GM21529 (cell line): ENCODE measurements around the gene FUCA2.
"Not testable (repeated sequence)": the region's sequence is repeated elsewhere in the genome, so short reads cannot be mapped to it uniquely, and the experiment has no call there.

Experiments
- ATAC-seq: cut with Tn5 transposase; IDR thresholded peaks from one replicate; pipeline ENCODE4 v1.9.1; 2021; ENCODE audit not compliant: unreplicated experiment

Gene FUCA2

GRCh38 chr6:143536866-143537691, 25.6 kb upstream of the FUCA2 start:
- ATAC-seq = peak; percentile 66

DNA sequence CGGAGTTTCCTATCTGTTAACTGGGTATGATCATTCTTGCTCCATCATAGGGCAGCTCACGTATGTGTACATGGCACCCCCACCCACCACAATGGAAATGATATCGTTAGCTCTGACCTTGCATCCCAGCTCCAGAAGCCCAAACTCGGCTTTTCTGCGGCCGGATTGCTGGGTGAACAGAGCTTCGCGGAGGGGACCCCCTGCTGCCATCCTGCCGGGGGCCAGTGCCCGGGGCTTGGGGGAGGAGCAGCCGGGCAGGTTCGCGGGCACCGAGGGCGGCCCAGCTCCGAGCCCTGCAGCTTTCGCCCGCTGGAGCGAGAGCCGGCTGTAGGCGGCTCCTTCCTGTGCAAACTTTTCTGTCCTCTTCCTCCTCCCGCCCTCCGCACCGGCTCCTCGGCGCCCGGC, 24.9 kb upstream of the FUCA2 start:
- peak; percentile 75 for ATAC-seq

GRCh38 chr6:143535189-143535614, 23.7 kb upstream of the FUCA2 start:
- no peak for ATAC-seq

GRCh38 chr6:143531720-143532499, 20.4 kb upstream of the FUCA2 start:
- ATAC-seq = no peak

DNA sequence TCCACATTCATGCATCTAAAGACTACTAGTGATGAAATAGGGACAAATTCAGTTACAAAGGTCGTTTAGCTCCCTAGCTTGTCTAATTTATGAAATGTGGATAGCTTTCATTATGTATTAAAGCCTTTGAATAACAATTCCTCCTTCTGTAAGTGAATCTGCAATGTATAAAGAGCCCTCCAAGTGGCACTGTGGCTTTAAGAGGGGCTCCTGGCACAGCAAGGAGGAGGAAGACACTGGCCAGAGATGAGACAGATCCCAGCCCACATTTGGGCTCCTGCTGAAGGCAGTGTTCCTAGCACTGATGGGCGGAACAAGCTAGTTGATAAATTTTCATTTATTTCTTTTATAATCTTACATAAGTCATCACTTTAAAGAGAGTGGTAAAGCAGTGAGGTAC, 17.6 kb upstream of the FUCA2 start:
- ATAC-seq = no peak

DNA sequence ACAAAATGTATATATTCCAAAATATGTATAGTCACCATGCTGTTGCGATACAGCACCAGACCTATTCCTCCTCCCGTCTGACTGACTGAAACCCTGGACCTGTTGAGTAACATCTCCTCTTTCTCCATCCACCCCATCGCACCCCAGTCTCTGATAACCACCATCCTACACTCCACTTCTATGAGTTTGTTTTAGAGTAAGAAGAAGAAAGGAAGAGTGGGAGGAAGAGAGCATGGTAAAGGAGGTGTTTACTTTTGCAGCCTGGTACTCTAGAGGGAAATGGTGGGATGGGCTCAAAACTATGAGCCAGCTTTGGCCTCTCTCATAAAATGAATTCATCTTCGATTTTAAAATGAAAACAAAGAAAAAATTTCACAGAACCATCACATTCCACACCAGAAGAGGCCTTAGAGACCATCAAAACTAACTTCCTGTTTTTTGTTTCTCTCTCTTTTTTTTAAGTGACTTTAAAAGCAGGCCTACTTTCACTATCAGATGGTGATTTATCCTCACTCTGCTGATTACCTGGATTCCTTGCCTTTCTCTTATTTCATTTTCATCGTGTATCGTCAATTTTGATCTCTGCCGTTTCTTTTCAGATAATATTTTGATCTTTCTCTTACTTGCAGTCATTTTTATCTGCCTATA, 16.8 kb upstream of the FUCA2 start:
- ATAC-seq = peak; percentile 74

- ATAC-seq = no peak
Measured at GRCh38 chr6:143527677-143528076, 16.2 kb upstream of the FUCA2 start.

DNA sequence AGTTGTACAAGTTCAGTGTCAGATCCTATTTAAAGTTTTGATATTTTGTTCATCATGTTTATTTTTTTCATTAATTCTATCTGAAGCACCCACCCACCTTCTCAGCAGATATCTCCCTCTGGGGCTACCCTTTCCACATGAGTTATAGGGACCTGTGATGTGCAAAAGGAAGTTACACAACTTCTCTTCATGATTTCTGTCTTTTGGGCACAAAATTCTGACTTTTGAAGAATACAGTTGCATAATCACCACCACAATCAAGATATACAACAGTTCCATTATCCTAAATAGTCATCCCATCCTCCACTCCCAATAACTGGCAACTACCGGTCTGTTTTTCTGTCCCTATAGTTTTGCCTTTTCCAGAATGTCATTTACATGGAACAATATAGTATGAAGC, 13.8 kb upstream of the FUCA2 start:
- no peak for ATAC-seq

GRCh38 chr6:143522039-143522600, 10.6 kb upstream of the FUCA2 start:
- no peak for ATAC-seq

DNA sequence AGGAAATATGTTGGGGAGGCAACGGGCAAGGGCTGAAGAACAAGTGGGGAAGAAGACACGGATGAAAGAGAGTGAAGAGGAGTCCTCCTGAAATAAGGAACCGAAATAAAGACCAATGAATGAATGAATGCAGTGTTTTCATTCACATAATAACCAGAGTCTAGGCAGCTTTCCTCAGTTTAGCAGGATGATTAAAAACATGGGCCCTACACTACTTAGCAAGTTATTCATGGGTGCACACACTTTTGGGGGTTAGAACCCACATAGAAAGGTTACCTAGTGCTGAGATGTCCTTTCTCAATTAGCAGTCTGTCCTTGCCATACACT, 5.9 kb upstream of the FUCA2 start:
- no peak for ATAC-seq

- no peak for ATAC-seq
Measured at GRCh38 chr6:143516690-143517446, 5.3 kb upstream of the FUCA2 start.

DNA sequence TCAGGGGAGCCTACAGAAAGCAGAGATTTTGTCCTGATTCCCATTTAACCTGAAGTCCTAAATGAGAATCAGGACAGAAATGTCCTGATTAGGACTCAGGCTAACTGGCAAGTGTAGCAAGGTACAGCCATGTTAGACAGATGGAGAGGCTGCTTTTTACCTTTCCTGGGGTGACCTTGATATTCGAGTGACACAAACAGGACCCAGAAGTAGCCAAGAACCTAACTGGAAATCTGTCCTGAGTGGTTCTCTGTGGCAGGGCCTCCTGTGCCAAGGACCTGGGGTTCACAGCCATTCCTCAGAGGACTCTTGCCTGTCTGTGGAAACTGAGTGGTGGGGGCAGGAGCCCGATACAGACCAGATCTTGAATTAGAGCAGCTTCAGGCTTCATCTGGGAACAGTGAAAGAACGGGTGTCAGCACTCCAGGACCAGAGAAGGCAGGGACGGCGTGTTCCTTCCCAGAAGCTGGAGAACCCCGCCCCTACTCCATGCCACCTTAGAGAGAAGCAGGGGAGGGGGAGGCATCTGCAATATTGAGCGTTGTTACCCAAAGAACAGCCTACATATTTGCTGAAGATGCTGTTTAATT, 4.3 kb upstream of the FUCA2 start:
- no peak for ATAC-seq

DNA sequence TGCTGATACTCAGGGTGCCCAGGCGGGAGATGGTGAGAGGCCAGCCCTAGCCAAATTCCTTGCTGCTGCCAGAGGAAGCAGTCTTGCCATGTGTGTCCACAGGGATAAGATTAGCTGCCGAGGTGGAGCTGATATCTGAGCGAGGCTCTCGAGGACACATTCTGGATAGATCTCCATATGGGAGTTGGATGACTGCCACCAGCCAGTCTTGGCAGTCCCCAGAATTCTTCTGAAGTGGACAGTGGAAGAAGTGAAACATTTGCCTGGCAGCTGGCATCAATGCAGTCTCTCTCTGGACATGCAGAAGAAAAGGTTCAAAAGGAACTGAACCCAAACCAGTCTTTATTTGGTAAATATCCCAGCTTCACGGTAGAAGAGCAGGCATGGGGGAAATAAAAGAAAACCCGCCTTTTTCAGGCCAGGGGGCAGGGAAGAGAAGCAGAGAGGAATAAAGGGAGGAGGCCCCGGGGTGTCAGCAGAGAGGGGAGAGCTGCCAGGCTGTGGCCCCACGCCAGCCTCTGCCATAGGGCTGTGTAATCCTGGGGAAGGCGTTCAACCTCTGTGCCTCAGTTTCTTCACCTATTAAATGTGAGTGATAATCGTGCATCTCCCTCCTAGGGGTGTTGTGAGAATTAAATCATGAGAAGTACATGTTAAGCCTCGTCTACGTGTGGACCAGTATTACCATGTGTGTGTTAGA, 3.7 kb upstream of the FUCA2 start:
- no peak for ATAC-seq

DNA sequence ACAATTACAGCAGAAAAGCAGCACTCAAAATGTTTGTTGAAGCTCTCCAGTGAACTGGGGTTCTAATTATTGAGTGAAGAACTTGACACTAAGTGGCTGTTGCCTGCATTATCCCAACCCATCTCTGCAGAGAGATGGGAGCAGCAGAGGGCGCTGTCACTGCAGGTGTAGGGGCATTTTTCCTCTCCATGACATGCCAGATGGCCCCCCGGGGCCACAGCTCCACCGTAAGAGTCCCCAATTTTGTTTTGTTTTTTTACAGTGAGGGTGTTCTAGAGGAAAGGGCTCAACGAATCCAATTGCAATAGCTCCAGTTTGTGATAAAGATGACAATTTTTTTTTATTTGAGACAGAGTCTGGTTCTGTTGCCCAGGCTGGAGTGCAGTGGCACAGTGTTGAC, 1.9 kb upstream of the FUCA2 start:
- ATAC-seq = peak; percentile 34

DNA sequence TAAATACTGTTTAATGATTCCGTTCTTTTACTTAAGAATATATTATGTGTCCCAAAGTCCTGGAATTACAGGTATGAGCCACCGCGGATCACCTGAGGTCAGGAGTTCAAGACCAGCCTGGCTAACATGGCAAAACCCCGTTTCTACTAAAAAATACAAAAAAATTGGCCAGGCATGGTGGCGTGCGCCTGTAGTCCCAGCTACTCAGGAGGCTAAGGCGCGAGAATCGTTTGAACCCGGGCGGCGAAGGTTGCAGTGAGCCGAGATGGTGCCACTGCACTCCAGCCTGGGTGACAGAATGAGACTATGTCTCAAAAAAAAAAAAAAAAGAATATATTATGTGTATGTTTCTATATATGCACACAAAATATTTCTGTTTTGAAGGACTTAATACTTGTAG, 1.2 kb downstream of the FUCA2 start:
- ATAC-seq = not testable (repeated sequence)

- peak; percentile 51 for ATAC-seq
Measured at GRCh38 chr6:143507358-143508145, 4.0 kb downstream of the FUCA2 start.

GRCh38 chr6:143506620-143507019, 4.9 kb downstream of the FUCA2 start:
- no peak for ATAC-seq

GRCh38 chr6:143506199-143506598, 5.3 kb downstream of the FUCA2 start:
- ATAC-seq = no peak

DNA sequence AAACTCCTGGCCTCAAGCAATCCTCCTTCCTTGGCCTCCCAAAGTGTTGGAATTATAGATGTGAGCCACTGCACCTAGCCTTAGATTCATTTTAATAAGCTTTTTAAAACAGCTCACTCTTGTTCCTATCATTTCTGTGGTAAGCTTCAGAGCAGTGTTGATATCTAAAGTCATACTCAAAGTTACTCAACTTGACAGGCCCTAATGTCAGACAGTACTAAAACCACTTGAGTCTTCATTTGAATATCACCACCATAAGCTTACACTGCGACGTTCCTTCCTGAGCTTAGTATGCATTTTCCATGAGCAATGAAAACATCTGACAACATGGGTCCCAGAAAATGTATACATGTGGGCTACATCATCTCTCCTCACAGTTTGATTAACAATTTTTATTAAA, 6.0 kb downstream of the FUCA2 start:
- peak; percentile 37 for ATAC-seq
